HS-5 (cell line): ENCODE data around the gene TSKS.
"Not testable (repeated sequence)": the region's sequence is repeated elsewhere in the genome, so short reads cannot be mapped to it uniquely, and the experiment has no call there.

Experiments used
- DNase-seq: peaks from one replicate; pipeline ENCODE4 v3.0.0-alpha.2; 2012; ENCODE audit warnings: low read depth

The TSKS gene

DNA sequence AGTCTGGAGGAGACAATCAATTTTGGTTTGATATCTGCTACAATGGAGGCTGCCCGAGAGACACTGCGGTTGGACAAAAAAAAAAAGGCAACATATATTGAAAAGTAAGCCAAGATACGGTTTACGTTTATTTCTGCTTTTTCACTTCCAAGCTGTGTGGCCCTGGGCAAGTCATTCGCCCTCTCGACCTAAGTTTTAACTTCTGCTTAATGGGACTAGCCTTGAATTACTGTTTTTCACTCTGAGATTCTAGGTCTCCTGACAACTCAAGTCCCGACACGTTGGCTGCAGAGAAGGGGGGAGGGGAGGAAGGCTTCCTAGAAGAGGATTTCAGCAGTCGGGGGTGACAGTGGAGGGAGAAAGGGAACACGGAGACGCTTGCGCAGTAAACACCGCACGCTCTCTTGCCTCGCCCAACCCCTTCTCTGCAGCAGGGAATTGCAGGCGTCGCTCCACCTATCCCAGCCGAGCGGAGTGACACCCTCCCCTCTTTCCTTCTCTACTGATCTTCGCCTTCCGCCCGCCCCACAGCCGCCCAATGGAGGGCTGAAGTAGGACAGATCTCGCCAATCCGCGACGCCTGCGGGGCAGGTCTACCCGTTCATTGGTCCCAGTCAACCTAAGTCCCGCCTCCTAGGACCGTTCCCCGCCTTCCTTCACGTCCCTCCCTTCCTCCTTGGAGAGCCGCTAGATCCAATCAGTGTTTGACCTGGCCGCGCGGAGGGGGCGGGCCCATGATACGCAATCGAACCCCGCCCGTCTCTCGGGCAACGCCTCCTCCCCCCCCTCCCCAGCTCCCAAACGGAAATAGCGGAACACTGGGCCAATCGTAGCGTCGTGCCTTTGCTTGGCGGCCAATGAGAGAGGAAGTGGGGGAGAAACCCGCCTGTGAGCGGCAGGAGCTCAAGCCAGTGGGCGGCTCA lies 3.2 kb upstream of the TSKS start:
- peak; percentile 99 for DNase-seq

DNA sequence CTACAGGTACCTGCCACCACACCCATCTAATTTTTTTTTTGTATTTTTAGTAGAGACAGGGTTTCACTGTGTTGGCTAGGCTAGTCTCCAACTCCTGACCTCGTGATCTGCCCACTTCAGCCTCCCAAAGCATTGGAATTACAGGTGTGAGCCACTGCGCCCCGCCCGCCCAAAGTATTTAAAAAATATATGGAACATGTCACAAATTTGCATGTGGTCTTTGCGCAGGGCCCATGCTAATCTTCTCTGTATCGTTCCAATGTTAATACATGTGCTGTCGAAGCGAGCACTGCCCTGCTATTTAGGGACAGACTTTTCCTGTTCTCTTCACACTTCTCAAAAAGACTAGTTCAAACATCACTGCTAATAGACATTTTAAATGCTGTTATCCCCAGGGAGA lies 1.2 kb upstream of the TSKS start:
- DNase-seq = no peak

- no peak for DNase-seq
These were observed 1.3 kb downstream of the TSKS start for GRCh38 chr19:49761625-49762311.

- DNase-seq = no peak
These were observed 1.9 kb downstream of the TSKS start for GRCh38 chr19:49761249-49761624.

GRCh38 chr19:49758292-49758691 lies 4.8 kb downstream of the TSKS start:
- no peak for DNase-seq

DNA sequence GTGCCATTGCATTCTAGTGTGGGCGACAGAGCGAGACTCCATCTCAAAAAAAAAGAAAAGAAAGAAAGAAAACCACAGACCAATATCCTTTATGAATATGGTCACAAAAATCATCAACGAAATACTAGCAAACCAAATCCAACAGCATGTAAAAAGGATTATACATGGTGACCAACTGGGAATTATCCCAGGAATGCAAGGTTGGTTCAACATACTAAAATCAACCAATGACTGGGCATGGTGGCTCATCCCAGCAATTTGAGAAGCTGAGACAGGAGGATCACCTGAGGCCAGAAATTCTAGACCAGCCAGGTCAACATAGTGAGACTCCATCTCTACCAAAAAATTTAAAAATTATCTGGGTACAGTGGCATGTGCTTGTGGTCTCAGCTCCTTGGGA lies 7.2 kb downstream of the TSKS start:
- no peak for DNase-seq

- no peak for DNase-seq
These were observed 10.4 kb downstream of the TSKS start for GRCh38 chr19:49752701-49753100.

GRCh38 chr19:49749771-49750170 lies 13.3 kb downstream of the TSKS start:
- DNase-seq = no peak

DNA sequence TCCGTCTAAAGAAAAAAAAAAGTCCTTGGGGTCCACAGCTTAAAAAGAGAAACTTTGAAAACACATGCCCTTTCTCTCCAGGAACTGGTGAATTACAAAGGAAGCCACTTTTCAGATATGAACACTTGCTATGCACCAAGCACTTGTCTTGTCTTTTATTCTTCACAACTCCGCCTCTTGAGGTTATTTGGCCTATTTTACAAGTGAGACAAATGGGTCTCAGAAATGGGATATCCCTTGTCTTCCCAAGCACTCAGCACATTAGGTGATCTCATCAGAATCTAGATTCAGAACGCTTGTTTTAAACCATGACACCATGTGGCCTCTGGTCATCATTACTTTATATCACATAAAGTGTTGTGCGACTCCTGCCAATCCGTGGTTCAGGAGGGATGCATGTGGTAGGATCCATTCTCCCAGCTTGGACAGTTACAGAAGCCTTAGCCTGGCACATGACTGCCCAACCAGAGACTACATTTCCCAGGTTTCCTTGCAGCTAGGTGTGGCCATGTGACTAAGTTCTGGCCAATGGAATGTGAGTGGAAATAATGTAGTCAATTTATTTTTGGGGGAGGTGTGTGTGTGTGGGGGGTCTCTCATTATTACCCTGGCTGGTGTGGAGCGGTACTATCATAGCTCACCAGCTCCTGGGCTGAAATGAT lies 13.9 kb downstream of the TSKS start:
- DNase-seq = no peak

DNA sequence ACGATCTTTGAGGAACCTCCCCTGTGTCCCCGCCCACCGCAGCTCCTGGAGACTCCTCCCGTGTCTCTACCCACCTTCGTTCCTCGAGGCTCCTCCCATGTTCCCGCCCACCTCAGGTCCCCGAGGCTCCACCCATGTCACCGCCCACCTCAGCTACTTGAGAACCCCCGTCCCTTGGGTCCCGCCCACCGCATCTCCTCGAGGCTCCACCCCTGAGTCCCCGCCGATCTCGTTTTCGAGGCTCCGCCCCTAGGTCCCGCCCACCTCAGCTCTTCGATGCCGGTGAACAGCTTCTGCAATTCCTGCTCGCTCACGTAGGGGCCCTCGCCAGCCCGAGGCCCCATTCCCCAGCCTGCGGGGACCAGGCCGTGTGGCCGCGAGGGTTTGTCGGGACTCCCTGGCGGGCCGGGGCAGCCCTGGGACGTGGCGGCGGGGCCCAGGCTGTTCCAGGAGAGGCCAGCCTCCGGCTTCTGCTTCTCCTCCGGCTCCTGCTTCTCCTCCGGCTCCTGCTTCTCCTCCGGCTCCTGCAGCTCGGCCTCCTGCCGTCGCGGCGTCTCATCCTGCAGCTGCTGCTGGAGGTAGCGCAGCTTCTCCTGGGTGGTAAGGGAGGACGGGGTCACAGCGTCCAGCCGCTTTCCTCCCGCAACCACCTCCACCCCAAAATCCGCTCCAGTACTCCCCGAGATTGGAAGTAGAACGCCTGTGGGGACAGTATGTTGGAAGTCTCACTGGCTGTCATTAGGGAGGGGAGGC lies 16.7 kb downstream of the TSKS start:
- no peak for DNase-seq

DNA sequence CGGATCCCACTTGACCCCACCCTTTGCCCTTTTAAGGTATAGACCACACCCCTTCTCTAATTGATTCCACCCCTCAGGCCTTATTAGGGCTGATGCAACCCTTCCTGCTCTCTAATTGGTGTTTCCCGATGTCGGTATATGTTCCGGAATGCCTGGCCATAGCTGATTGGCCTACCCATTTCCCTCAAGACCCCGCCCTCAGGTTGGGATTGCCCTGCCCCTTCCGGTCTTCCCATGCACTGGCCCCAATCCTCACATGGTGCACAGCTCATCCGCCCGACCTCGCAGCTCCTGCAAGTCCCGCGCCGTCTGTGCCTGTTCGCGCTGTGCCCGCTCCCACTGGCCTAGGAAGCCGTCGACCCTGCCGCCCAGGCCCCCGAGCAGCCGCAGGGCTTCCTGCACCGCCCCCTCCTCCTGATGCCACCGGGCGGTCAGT lies 18.1 kb downstream of the TSKS start:
- no peak for DNase-seq

DNA sequence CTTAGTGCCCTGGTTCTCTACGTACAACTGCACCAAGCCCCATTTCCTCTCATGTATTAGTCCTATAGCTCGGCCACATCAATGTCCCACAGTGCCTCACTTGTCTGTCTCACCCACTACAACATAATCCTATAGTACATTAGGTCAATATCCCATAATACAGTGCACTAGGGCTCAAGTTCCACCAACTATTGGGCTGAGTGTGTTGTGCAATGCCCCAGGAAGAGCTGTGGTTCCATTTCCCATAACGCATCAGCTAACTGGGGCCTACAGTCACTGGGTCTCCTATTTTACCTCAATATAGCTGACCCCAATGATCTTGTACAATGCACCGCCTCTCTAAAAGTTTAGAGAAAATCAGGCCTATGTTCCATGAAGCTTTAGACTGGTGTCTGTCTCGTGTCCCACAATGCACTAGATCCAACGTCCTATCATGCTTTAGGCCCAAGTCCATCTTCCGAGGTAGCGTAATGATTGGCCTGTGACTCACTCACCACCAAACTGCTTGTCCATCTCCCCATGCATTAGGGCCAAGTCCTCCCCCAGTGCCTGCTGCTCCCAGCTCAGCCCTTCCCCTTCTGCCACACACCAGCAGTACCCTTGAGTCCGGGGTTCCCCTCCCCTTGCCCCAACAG lies 21.8 kb downstream of the TSKS start:
- no peak for DNase-seq

GRCh38 chr19:49739933-49740332 lies 23.2 kb downstream of the TSKS start:
- no peak for DNase-seq

- no peak for DNase-seq
These were observed 24.0 kb downstream of the TSKS start for GRCh38 chr19:49739098-49739497.

DNA sequence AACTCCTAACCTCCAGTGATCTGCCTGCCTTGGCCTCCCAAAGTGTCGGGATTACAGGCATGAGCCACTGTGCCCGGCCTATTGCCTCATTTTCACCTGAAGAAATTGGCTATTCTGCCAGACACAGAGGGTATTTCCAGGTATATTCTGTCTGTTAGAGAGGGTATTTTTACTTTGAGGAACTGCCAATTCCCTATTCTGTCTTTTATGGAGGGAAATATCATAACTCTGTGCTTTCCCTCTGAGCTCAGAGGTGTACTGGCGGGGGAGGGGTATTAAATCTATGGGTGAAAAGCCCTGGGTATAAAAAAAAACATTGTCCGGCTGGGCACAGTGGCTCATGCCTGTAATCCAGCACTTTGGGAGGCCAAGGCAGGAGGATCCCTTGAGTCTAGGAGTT lies 24.8 kb downstream of the TSKS start:
- no peak for DNase-seq

DNA sequence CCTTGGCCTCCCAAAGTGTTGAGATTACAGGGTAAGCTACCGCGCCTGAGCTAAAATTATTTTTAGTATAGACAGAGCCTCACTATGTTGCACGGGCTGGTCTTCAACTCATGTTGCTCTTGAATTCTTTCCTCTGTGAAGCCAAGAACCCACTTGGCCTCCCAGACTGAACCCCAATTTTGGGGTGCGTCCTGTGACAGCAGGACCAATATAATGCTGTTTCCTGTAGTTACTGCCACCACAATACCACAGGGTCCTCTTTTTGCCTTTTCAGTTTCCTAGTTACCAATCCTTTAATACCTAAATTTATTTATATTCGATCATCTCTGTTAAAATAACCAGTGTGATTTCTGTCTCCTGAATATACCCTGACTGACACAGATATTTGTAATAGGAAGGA lies 32.9 kb downstream of the TSKS start:
- no peak for DNase-seq

DNA sequence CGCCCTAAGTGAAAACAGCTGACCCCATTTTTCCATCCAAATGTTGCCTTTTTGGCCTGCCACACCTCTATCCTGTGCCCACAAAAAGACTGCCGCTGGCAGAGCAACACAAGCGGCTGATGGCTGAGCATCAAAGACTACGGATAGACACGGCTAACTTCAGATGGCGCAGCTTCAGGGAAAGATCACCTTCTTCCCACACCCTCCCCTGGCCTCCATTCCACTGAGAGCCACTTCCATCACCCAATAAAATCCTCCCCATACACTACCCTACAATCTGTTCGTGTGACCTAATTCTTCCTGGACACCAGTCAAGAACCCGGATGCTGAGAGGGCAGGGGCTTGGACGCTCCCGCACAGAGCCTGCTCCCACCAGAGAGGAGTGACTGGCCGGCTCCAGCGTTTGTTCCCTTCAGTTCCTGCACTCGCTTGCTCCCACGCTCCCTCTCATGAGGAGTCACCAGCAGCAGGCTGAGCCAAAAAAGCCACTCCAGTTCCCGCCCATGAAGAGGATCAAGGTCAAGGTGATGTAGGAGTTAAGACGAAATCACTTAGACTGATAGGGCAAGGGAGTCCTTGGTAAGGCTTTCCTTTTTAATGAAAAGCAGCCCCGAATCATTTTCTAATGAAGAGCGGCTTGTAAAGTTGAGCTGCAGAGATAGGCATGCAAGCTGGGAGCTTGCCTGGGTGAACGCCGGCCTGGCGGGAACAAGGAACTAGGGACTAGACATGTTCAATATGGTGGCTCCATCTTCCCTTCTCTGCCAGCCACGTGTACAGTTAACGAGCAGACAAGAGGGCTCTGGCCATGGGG lies 35.7 kb downstream of the TSKS start:
- no peak for DNase-seq

DNA sequence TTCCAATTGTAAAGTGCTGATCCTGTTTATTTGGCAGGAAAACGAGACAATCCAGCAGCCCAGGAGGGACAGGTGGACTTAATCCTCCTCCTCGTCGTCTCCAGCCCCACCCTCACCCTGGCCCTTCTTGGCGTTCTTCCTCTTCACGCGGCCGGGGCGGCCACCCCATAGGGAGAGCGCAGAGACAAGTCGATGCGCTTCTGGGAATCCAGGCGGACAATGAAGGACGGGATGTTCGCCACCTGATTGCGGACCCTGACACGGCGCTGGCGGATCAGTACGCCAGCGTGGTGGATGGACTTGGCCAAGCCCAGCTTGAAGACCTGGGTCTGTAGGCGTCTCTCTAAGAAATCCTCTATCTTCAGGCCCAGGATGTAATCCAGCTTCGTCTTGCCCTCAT lies 43.7 kb downstream of the TSKS start:
- DNase-seq = not testable (repeated sequence)

- no peak for DNase-seq
These were observed 44.1 kb downstream of the TSKS start for GRCh38 chr19:49718991-49719390.

GRCh38 chr19:49718511-49718910 lies 44.6 kb downstream of the TSKS start:
- no peak for DNase-seq

GRCh38 chr19:49716154-49716553 lies 47.0 kb downstream of the TSKS start:
- no peak for DNase-seq
